HG03432 (cell line): ENCODE measurements around the gene ZNF580.
A peak's percentile ranks its signal among the peaks of the same experiment; 100 is the strongest.

ENCODE experiments used
- ATAC-seq: cut with Tn5 transposase; IDR thresholded peaks from one replicate; pipeline ENCODE4 v1.9.1; 2021; ENCODE audit warnings: mild to moderate bottlenecking, moderate library complexity; ENCODE audit not compliant: unreplicated experiment

Gene ZNF580

DNA sequence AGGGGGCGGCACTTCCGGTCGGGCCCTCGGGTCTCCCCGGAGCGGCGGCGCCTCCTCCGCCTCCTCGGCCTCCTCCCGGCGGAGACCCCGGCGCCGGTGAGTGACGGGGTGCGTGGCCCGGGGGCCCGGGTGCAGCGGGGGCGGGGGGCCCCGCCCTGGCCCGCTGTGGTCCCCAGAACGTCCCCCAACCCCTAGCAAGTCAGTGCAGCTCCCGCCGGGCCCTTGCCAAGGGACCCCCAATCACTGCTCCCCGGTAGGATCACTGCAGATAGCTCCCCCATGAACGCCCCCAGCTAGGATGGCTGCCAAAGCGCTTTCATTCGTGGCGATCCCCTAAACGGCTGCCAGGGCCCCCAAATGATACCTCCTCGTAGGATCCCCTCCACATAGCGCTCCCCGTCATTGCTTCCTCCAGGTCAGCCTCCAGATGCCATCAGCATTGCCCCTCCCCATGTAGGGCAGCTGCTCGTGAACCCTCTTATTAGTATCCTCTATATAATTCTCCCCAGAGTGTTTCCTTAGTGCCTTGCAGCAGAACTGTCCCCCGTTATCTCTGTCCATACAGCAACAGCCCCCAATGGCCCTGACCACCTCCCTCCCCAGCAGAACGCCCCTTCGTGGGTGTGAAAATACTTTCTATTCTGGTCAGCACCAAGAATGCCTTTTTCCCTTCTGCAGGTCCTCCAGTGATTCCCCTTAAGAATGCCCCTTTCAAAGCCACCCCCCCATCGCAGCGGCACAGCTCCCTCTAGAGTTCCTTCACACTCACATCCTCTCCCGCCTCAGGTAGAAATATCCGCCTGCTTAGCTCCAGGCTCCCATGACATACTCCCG is 34.9 kb upstream of the ZNF580 start, which contains the start of gene ZNF865:
Gene ZNF865, plus strand, starts transcription at position 11 of the 834 bp plus-strand sequence. CDS start 7,972 bp downstream, outside the sequence.
- ATAC-seq: peak; percentile 33

DNA sequence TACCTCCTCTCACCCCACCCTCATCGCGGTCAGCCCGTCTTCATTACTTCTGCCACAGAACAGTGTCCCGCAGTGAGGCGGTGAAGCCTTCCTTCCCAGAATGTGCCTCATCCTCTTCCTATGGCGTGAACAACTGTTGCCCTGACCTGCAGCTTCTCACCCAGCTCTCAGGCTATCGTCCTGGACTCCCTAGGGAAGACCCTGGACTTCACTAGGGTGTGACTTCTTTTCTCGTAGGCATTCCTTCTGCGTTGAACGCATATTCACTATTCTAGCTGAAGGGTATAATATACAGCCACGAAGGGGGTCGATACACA is 34.4 kb upstream of the ZNF580 start:
- ATAC-seq: no peak

DNA sequence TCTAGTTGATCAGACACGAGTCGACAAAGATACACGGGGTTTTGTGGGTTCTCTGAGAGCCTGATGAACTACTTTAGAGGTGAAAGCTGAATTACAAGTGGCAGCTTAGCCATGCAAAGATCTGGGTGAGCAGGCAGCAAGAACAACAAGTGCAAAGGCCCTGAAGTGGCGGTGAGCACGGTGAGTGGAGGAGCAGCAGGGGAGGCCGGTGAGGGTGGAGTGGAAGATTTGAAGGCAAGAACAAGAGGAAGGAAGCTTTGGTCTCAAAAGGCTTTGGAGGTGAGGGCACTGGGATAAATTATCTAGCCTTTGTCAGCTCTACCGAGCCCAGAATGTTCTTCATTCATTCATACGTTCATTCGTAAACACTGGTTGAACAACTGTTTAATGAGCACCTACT is 34.0 kb upstream of the ZNF580 start:
- ATAC-seq: no peak

DNA sequence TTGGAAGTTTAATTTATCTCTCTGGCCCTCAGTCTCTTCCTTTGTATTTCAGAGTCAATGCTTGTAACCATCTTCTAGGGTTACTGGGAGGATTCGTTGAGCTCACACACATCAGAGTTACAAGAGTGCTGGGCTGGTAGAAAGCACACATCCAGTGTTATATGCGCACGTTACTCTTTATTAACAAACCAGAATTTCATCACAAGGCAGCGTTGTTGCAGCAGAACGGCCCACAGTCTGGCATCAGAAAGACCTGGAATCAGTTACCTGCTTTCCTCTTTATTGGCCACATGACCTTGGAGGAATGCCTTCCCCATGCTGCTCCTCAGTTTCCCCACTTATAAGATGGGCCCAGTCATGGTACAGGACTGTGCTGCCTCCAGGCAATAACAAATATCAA is 31.5 kb upstream of the ZNF580 start:
- no peak for ATAC-seq

DNA sequence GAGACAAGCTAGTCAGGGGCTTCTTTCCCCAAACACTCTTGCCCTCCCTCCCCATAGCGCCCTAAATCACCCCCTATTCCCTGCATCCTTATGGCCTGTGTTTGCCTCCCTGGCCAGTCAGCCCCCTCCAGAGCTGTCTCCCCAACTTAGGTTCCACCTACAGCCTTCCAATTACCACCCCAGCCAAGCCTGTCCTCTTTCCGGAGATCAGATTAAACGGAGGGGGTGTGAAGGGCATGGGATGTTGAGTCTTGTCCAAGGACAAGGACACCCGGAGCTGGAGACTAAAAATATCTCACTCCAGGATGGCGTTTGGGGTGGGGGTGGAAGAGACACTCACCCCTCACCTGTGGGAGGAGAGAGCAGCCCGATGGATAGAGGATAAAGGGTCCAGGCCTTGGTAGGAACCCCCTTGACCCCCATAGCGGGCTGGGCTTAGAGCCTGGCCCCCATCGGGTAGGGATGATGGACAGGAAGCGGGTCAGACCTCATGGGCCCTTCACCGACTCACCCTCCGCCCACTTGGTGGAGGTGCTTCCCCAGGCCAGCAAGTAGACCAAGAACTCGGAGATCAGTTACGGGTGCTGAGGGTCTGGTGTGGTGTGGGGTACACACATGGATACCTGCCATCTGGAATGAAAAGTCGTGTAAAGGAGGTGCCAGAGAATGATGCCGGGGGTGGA is 29.4 kb upstream of the ZNF580 start:
- no peak for ATAC-seq

DNA sequence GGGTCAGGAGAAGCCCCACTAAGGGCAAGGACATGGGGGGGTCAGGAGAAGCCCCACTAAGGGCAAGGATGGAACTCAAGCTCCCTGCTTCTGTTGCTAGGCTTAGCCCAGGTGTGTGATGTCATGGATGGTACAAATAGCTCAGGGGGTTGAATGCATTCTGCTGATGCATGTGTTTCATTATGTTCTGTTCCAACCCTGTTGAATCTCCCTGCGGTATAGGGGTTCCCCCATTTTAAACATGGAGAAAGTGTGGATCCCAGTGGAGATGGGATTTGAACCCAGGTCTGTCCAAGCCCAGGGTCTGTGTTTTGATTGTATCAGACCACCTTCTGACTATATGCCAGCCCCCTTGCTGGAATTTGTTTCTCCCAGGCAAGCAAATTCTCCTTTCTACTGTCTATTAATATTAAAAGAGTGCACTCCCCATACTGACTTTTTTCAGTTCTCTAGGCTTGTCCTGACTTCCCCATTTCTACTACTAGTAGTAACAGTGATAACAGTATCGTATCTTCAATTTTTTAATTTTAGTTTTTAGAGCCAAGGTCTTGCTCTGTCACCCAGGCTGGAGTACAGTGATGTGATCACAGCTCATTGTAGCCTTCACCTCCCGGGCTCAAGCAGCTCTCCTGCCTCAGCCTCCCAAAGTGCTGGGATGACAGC is 28.7 kb upstream of the ZNF580 start:
- ATAC-seq: no peak

DNA sequence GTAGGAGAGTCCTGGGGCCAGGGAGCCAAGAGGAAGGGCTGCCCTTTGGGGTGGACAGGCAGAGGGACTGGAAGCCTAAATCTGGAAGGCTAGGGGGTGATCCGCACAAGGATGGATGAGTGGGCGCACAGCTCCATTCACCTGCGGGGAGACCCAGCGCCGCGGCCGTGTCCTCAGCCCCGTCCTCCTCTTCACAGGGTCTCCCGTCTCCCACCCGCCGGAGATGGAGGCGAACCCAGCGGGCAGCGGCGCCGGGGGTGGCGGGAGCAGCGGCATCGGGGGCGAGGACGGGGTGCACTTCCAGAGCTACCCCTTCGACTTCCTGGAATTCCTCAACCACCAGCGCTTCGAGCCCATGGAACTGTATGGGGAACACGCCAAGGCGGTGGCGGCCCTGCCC is 27.4 kb upstream of the ZNF580 start:
- no peak for ATAC-seq

DNA sequence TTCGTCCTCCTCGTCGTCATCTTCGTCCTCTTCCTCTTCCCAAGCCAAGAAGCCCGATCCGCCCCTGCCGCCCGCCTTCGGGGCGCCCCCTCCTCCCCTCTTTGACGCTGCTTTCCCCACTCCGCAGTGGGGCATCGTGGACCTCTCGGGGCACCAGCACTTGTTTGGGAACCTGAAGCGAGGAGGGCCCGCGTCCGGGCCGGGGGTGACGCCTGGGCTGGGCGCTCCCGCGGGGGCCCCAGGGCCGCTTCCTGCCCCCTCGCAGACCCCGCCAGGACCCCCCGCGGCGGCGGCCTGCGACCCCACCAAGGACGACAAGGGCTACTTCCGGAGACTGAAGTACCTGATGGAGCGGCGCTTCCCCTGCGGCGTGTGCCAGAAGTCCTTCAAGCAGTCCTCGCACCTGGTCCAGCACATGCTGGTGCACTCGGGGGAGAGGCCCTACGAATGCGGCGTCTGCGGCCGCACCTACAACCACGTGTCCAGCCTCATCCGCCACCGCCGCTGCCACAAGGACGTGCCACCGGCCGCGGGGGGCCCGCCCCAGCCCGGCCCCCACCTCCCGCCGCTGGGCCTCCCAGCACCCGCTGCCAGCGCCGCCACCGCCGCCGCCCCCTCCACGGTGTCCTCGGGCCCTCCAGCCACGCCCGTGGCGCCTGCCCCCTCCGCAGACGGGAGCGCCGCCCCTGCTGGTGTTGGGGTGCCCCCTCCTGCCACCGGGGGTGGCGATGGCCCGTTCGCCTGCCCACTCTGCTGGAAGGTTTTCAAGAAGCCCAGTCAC is 26.7 kb upstream of the ZNF580 start:
- ATAC-seq: no peak

DNA sequence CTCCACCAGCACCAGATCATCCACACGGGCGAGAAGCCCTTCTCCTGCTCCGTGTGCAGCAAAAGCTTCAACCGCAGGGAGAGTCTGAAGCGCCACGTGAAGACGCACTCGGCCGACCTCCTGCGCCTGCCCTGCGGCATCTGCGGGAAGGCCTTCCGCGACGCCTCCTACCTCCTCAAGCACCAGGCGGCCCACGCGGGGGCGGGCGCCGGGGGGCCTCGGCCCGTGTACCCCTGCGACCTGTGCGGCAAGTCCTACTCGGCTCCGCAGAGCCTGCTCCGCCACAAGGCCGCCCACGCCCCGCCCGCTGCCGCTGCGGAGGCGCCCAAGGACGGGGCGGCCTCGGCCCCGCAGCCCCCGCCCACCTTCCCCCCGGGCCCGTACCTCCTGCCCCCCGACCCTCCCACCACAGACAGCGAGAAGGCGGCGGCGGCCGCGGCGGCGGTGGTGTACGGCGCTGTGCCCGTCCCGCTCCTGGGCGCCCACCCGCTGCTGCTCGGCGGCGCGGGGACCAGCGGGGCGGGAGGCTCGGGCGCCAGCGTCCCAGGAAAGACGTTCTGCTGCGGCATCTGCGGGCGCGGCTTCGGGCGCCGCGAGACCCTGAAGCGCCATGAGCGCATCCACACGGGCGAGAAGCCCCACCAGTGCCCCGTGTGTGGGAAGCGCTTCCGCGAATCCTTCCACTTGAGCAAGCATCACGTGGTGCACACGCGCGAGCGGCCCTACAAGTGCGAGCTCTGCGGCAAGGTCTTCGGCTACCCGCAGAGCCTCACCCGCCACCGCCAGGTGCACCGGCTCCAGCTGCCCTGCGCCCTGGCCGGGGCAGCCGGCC is 25.9 kb upstream of the ZNF580 start:
- ATAC-seq: no peak

DNA sequence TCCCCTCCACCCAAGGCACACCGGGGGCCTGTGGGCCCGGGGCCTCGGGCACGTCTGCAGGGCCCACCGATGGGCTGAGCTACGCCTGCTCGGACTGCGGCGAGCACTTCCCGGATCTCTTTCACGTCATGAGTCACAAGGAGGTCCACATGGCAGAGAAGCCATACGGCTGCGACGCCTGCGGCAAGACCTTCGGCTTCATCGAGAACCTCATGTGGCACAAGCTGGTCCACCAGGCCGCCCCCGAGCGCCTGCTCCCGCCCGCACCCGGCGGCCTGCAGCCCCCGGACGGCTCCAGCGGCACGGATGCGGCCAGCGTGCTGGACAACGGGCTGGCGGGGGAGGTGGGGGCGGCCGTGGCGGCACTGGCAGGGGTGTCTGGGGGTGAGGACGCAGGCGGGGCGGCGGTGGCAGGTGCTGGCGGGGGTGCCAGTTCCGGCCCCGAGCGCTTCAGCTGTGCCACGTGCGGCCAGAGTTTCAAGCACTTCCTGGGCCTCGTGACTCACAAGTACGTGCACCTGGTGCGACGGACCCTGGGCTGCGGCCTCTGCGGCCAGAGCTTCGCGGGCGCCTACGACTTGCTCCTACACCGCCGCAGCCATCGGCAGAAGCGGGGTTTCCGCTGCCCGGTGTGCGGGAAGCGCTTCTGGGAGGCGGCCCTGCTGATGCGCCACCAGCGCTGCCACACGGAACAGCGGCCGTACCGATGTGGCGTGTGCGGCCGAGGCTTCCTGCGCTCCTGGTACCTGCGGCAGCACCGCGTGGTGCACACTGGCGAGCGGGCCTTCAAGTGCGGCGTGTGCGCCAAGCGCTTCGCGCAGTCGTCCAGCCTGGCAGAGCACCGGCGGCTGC is 25.0 kb upstream of the ZNF580 start:
- no peak for ATAC-seq

DNA sequence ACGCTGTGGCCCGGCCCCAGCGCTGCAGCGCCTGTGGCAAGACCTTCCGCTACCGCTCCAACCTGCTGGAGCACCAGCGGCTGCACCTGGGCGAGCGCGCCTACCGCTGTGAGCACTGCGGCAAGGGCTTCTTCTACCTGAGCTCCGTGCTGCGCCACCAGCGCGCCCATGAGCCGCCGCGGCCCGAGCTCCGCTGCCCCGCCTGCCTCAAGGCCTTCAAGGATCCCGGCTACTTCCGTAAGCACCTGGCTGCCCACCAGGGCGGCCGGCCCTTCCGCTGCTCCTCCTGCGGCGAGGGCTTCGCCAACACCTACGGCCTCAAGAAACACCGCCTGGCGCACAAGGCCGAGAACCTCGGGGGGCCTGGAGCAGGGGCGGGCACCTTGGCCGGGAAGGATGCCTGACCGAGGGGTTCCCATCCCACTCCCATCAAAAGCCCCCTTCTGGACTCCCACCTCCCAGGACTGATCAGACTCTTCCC is 24.4 kb upstream of the ZNF580 start:
- ATAC-seq: no peak

DNA sequence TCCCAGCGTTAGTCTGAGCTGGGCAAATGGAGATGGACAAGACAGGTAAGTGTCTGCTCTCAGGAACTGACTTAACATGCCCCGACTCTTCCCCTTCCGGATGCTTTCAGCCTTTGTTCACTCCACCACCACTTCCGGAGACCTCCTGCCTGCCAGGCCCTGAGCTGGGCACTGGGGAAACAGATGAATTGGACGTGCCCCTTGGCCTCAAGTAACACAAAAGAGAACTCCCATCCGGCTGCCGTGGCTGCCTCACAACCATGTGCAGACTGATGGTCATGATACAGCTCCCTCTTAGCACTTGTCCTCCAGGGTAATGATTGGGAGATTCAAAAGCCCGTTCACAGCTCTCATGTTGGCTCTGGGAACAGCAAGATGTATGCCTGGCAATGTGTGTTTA is 23.4 kb upstream of the ZNF580 start:
- ATAC-seq: no peak

DNA sequence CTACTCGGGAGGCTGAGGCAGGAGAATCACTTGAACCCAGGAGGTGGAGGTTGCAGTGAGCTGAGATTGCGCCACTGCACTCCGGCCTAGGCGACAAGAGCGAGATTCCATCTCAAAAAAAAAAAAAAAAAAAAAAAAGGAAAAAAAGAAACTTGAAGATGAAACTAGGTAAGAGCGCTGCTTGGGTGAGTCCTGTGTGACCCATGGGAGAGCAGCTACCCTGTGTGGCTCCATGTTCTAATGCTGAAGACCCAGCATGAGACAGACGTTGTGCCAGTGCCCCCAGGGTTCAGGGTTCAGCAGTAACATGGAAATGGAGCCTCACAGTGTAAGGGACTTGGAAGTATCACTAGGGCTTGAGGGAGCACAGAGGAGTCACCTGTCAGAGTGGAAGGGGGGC is 22.4 kb upstream of the ZNF580 start:
- no peak for ATAC-seq

DNA sequence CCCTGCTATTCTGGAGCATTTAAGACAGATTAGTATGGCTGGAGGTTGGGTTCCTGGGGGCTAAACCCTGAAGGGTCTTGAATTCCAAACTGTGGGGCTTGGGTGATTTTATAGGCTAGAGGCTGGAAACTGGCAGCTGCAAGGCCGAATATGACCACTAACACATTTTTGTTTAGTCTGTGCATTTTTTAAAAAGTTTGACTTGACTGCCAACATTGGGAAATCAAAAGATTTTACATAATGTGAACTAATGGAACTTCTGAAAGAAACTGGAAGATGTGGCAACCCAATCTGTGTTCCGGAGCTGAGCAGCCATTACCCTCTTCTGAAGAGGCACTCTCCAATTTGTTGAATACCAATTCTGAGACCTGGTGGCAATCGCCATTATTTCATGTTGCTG is 21.5 kb upstream of the ZNF580 start:
- ATAC-seq: no peak

DNA sequence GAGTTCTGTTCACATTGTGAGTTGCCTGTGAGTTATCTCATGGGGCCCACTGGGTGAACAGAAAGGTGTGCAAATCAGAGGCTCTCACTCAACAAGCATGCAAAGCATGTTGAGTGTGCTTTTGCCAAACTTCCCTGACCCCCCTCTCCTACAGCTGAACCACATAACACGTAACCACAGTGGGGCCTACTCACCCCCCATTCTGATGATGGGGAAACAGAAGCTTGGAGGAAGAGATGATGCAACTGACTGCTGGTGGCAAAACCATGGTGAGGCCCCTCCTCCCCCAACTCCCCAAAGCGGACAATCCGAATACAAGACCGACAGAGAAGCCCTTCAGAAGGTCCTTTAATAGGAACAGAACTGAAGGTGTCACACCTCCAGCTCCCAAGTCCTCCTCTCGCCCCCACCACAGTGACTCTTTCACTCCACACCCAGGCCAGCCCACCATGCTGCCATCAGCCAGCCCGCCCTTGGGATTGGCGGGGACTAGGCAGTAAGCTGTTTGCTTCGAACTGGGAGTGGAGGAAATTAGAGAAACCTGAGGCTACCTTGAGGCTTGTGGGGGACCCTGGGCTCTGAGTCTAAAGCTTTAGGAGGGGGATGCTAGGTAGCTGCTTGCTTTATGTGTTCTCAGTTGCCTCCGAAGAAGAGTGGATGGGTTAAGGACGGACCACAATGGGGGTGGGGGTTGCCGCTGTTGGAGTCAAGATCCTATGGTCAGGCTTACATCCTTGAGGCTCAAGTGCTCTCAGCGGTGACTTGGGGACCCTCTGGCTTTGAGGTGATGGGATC is 20.2 kb upstream of the ZNF580 start:
- no peak for ATAC-seq

DNA sequence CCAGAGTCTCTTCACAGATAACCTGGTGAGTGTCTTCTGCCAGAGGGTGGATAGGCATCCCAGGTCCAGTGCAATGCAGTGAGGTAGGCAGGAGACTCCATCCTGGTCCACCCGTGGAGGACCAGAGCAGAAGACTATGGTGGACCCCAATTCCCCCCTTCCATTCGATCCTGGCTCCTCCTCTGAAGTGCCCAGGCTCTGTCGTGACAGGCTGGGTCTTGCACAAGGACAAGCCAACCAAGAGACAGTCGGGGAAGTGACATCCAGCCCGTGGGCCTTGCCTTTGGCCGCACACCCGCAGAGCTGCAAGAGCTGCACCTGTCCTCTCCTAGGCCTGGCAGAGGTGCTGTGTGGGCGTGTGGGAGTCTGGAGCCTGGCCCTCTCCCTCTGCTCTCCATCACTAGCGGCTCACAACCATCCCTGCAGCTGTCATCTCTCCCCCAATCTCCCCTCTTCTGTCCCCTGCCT is 19.6 kb upstream of the ZNF580 start:
- ATAC-seq: no peak

DNA sequence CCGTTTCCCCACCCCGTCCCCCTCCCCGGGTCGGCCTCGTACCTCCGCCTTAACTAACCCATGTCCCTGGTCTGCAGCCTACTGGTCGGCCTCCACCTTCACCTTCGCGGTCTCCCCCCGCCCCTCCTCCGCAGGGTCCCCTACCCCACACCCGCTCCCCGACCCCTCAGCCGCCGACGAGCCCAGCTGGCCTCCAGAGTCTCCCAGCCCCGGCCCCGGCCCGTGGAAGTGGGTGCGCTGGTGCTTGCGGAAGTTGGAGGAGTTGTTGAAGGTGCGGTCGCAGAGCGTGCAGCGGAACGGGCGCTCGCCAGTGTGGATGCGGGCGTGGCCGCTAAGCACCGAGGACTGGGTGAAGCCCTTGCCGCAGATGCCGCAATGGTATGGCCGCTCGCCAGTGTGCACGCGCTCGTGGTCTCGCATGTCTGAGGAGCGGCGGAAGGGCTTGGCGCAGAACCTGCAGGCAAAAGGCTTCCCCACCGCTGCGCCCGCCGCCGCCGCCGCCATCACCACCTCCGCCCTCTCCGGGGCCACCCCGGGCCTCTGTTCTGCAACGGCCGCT is 19.1 kb upstream of the ZNF580 start:
- ATAC-seq: no peak
